KG1 (cell line): ENCODE results near the gene ADAMTS6.
"Not testable (repeated sequence)": the region's sequence is repeated elsewhere in the genome, so short reads cannot be mapped to it uniquely, and the experiment has no call there.

Source experiments
- DNase-seq: peaks from one replicate; lab custom pipeline; 2025; lab: John Stamatoyannopoulos, UW

Gene ADAMTS6

GRCh38 chr5:65468633-65469032 is 13.1 kb downstream of the ADAMTS6 start:
- DNase-seq: no peak

- no peak for DNase-seq
Observed at GRCh38 chr5:65462139-65462705, 19.5 kb downstream of the ADAMTS6 start.

GRCh38 chr5:65461490-65461889 is 20.2 kb downstream of the ADAMTS6 start:
- no peak for DNase-seq

- no peak for DNase-seq
Observed at GRCh38 chr5:65459995-65460394, 21.7 kb downstream of the ADAMTS6 start.

- DNase-seq: no peak
Observed at GRCh38 chr5:65455064-65455463, 26.7 kb downstream of the ADAMTS6 start.

- no peak for DNase-seq
Observed at GRCh38 chr5:65451436-65451835, 30.3 kb downstream of the ADAMTS6 start.

- DNase-seq: no peak
Observed at GRCh38 chr5:65446682-65447081, 35.0 kb downstream of the ADAMTS6 start.

- no peak for DNase-seq
Observed at GRCh38 chr5:65441800-65442199, 39.9 kb downstream of the ADAMTS6 start.

- DNase-seq: no peak
Observed at GRCh38 chr5:65440456-65440855, 41.3 kb downstream of the ADAMTS6 start.

GRCh38 chr5:65434122-65434521 is 47.6 kb downstream of the ADAMTS6 start:
- DNase-seq: no peak

GRCh38 chr5:65426656-65427055 is 55.1 kb downstream of the ADAMTS6 start:
- no peak for DNase-seq

- DNase-seq: no peak
Observed at GRCh38 chr5:65423623-65424022, 58.1 kb downstream of the ADAMTS6 start.

GRCh38 chr5:65418661-65419060 is 63.1 kb downstream of the ADAMTS6 start:
- DNase-seq: no peak

- DNase-seq: no peak
Observed at GRCh38 chr5:65413822-65414221, 67.9 kb downstream of the ADAMTS6 start.

GRCh38 chr5:65412842-65413241 is 68.9 kb downstream of the ADAMTS6 start:
- DNase-seq: no peak

- no peak for DNase-seq
Observed at GRCh38 chr5:65411356-65411755, 70.4 kb downstream of the ADAMTS6 start.

- DNase-seq: no peak
Observed at GRCh38 chr5:65395526-65396155, 86.1 kb downstream of the ADAMTS6 start.

GRCh38 chr5:65394087-65394486 is 87.6 kb downstream of the ADAMTS6 start:
- no peak for DNase-seq

GRCh38 chr5:65391591-65391990 is 90.1 kb downstream of the ADAMTS6 start:
- no peak for DNase-seq

- no peak for DNase-seq
Observed at GRCh38 chr5:65390208-65390607, 91.5 kb downstream of the ADAMTS6 start.

- DNase-seq: no peak
Observed at GRCh38 chr5:65383859-65384258, 97.9 kb downstream of the ADAMTS6 start.

- DNase-seq: no peak
Observed at GRCh38 chr5:65382582-65382981, 99.1 kb downstream of the ADAMTS6 start.

GRCh38 chr5:65370505-65370904 is 111.2 kb downstream of the ADAMTS6 start:
- DNase-seq: not testable (repeated sequence)

GRCh38 chr5:65366655-65367054 is 115.1 kb downstream of the ADAMTS6 start:
- no peak for DNase-seq
